ENCODE results near the gene LDB2.

Gene LDB2

DNA sequence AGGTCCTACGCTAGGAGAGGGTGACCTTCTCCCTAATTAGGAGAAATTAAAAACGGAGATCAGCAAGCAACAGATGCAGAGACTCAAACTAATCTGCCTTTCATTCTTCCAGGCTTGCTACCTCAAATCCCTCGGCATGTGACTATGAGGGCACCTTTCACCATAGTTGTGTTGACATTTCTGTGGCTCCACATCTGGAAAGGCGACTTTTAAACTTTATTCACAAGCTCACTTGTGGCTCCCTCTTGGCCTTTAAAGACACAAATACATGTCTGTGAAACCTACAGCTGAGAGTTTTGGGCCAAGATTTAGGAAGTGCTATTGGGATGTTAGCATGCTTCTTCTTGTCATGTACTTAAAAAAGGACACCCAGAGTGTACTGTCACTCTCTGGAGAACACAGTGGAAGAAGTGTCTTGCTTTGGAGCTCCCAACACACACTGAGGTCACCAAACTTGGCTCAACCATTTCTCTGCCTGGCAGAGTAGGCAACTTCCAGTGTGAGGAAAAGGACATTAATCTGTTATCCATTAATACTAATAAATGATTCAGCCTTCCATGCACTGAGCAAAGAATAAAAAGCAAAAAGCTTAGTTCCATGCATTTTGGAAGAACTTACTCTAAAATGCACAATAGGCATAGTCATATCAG lies 60.1 kb downstream of the LDB2 start:
- DNase-seq, result no peak

DNA sequence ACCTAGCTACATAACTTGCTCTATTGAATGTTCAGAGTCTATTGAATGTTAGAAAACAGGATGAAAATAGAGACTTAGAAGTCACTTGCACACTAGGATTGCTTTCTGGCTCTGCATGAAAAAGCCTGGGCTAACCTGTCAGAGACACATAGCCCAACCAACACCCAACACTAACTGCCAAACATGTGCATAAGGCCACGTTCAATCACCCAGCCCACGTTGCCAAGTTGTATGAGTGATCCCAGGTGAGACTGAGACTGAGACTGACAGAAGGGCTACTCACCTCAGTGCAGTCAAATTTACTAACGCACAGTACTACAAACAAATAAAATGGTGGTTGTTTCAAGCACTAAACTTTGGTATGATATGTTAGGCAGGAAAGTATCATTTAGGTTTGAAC lies 61.0 kb downstream of the LDB2 start:
- DNase-seq, result no peak

DNA sequence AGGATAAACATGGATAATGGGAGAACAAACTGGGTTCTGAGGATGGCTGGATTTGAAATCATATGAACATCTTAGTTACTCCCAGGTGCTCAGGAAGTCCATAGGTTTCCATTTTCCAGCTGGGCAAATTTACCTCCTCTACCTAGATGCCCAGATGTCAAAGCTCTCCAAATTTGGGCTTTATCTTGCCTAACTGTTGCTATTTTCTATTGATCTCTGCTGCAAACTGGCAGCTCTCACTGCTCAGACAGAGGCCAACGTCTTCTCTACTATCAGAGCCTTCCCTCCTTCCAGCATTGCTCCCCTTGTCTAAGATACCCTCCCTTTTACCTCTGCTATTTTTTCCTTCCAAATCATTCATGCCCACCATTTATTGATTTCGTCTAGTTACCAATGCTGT lies 62.1 kb downstream of the LDB2 start:
- no peak for DNase-seq

DNA sequence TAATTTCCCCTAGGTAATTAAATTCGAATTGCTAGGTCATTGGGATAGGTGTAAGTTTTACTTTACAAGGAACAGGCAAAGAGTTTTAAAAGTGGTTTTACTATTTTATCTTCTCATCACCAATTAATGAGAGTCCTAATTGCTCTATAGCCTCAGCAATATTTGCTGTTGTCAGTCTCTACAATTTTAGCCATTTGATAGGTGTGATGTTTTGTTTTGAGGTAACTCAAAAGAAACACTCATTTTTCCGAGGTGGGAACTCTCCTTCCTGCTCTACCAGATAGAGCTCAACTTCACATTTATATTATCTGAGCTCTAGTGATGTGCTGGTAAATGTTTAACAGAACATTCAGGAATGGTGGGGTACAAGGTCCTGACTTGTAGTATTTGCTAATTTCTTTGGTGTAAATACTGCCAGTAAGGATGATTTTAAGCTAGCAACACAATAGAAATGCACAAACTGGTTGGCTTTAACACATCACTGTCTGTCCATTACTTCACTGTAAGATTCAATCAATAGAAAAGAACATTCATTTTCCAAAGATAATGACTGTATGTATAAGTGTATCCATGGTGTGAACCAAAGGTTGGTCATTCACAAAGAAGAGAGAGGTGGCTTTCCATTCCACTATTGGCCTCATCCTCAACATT lies 62.7 kb downstream of the LDB2 start:
- no peak for DNase-seq

DNA sequence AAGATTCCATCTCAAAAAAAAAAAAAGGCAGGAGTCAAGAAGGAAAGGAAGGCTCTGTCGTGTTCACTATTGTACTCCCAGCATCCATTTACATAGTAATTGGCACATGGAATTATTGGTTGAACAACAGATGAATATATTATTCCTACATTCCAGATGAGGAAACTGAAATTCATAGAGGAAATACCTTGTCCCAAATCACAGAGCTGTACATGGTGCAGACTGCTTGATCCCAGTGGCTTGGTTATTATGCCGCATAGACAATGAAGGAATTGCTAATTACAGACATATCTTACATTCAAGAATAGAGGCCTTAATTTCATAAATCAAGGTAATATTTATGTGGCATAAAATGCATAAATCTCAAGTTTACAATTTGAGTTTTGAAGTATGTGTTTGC lies 63.6 kb downstream of the LDB2 start:
- no peak for DNase-seq

DNA sequence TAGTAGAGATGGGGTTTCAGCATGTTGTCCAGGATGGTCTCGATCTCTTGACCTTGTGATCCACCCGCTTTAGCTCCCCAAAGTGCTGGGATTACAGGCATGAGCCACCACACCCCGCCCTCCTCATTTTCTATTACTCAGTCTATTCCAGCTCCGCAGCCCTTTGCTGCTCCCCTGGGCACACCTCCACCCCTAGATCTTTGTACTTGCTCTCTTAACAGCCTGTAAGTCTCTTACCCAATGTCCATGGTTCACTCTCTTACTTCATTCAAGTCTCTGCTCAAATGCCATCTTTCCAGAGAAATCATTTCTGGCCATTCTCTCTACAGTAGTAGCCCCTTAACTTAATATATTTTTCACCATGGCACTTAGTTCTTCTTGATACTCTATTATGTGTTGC lies 64.7 kb downstream of the LDB2 start:
- no peak for DNase-seq

DNA sequence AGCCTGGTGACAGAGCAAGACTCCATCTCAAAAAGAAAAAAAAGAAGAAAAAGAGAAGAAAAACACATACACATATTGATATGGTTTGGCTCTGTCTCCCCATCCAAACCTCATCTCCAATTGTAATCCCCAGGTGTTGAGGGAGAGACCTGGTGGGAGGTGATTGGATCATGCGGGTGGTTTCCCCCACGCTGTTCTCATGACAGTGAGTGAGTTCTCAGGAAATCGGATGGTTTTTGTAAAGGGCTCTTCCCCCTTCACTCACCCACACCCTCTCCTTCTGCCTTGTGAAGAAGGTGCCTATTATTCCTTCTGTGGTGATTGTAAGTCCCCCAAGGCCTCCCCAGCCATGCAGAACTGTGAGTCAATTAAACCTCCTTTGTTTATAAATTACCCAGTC lies 68.4 kb downstream of the LDB2 start:
- no peak for DNase-seq

DNA sequence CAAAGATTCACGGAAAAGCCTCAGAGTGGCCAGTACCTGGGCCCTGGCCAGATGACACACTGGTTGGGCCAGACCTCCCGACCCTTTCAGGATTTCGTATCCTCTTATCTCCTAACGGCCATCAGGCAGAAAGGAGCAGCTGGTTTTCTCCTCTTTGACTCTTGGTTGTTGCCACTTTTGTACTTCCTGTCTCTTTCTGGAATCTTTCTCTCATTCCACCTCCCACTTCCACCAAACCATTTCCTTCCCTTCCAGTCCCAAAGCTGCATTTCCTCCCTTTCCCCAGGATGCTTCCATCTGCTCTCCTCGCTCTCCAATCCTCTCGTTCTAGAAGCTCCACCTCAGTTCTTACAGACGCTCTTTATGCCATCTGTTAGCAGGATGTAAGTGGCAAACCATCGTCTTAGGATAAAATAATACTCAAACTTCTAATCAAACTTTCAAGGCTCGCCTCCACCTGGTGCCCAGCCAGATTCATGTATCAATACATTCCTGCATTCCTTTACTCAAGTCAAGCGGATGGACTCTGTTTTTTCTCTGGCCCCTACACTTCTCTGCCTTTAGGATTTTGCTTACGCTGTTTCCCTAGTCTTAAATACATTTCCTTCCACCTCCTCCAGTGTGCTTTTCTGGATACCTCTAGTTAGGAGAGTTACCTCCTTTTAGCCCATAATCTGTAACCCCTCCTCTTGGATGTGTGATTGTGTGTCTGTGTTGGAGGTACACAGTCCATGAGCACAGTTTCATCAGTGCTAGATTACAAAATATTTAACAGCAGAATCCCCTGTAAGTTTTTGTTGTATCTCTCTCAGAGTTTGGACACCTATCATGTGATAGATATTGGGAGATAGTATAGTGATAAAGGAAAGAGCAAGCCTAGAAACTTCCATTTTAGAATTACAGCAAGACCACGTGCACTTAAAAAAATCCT lies 70.4 kb downstream of the LDB2 start:
- no peak for DNase-seq

DNA sequence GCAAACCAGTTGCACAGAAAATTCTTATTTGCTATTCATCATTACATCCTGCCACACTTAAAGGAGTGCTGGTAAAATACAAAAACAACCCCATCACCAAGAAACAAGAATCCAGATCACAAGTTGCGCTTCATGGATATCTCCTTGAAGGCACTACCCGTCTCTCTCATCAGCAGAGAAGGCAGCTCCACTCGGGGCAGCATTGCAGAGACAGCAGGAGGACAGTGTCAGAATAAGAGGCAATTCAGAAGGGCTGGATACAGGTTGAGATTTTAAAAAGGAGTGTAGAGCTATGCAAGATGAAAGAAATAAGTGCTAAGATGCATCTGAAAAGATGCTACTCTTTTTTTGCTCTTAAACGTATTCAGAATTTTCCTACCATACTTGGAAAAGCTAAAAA lies 71.4 kb downstream of the LDB2 start:
- no peak for DNase-seq

DNA sequence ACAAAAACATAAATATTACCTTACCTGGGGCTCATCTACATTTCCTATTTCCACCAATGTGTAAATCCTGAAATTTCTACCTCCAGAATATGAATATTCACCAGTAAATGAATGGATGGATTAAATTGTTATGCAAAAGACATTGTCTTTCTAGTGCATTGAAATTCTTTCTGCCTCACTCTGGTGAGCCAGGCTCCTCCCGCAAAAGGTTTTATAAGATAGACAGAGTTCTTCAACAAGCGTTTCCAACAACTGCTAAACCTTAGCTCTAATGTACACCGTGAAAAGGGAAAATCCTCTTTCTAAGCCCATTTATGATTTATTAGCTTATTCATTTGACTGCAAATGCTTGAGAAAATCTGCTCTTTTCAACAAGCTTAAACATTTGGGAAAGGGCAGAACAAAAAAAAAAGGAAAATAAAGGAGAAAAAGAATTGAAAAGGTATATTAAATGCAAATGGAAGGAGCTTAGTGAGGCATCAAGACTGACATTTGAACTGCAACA lies 72.0 kb downstream of the LDB2 start:
- no peak for DNase-seq

DNA sequence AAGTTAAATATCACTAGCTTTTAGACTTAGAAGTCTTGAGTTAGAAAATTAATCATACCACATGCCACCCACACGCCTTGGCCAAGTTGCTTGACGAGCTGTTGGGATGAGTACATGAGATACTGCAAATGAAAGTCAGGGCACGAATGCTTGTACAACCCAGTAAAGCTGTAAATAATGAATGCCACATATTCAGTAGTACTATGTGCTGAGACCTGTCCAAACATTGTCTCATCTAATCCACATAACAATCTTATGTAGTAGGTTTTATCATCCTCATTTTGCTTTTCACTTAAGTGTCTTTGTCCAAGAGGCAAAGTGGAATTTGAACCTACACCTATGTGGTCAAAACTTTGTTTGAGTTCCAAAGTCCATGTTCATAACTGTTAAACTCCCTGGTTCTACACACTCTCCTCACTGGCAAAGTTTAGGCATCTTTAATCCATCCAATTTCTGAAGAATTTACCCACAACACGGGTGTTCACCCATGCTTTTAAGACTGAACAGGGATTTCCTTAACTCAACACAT lies 74.1 kb downstream of the LDB2 start:
- no peak for DNase-seq

DNA sequence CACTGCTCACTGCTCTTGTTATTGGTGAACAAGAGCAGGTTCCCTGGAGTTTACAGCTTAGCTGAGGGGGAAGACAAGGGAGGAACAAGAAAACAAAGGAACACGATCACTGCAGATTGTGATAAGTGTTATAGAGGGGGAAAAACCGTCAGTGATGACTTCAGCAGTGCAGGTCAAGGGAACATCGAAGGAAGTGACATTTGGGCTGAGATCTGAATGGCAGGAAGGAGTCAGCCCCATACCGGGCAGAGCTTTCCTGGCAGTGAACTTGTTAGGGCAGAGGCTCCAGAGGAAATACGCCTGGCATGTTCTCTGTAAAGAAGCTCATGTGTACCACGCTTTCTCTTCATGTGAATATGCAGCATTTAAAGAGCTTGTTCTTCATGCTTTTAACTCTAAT lies 78.1 kb downstream of the LDB2 start:
- no peak for DNase-seq

DNA sequence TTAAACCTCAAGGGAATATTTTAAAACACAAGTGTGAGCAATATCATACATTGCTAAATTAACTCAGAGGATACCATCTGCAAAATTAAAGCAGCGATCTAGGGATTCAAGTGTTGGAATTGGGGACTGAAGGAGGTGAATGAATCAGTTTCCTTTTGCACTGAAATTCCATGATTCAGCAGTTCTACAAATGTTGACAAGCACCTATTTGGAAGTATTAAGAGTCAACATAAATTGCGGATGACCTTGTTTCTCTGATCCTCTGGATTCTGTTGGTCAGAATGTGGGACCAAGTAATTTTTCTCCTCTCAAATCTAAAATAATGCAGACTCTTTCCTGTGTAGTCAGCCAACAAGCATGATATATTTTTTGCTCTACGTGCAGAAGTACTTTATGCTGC lies 78.8 kb downstream of the LDB2 start:
- no peak for DNase-seq

DNA sequence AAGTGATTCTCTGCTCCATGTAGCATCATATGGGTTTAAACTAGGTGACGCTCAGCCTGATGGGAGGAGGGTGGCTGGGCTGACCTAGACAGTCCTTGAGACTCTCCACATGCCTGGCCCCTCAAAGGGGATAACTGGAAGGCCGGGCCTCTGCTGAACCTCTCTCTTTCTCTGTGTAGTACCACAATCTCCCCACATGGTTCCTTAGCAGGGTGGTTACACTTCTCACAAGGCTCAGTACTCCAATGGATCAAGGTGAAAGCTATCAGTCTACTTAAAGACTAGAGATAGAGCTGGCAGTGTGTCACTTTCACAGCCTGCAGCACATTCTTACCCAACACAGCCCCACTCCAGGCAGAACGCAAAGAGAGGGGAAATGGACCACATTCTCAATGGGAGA lies 80.4 kb downstream of the LDB2 start:
- DNase-seq, result no peak

DNA sequence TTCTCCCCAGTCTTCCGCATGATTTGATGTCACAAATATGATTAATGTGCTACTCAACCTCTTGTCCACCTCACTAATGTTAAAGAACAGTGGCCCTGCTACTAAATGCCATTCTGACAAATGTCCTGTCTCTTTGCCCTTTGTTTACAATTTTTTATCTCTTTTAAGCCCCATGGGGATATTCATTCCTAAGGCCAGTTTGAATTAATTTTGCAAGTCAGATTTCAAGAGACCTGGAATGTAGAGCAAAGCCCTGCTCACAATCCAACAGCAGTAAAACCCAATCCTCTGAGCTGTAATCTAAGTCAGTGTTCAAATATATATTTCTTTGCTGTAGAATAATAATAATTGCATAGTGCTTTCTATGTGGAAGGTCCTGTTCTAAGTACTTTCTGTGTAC lies 81.2 kb downstream of the LDB2 start:
- no peak for DNase-seq

DNA sequence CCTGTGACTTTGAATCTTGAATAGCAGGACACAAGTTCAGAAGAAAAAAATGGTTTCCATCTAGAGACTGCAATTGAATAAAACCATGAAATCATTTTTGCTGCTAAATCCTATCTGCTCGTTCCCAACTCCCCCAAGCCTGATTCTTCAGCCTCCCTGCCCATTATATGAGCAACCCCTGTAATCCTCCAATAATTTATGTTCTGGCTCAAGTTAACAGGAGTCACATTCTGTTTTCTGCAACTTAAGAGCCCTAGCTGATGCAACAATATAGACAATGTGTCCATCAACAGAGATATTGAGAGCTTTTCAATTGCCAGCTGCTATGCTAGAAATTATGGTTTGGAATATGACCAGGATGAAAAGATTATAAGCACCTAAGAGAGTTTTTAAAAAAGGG lies 84.1 kb downstream of the LDB2 start:
- no peak for DNase-seq

DNA sequence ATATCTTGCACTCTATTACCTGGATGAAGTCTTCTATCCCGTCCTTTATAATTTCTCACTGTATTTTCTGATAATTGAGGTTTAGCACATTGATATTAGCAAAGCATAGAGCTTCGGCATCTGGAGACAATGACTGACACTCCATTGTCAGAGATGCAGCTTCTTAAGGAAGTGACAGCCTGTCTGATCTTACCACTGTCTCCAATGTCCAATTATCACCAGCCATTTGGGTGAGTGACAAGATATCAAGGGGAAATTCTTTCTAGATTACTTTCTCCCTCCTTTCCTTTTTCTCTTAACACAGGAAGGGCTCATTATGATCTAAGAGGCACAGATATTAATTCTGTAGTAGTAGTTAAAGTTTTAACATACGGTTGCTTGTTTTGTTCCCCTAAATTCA lies 86.4 kb downstream of the LDB2 start:
- DNase-seq, result no peak

DNA sequence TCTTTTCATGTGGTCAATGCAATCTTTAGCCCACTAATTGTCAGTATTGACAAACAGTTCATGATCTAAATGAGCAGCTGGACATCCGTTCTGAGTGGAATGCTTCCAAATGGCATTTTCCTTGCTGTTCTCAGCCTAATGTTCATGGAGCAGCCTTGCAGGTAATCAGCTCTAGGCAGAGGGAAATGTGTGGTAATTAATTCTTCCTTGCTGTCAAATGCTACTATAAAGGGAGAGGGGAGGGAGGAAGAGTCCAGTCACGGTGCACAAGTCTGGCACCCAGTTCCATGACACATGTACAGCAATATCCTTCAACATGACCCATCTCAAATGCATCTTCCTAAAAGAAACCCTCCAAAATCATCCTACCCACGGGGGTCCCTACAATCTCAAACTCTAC lies 88.5 kb downstream of the LDB2 start:
- no peak for DNase-seq

DNA sequence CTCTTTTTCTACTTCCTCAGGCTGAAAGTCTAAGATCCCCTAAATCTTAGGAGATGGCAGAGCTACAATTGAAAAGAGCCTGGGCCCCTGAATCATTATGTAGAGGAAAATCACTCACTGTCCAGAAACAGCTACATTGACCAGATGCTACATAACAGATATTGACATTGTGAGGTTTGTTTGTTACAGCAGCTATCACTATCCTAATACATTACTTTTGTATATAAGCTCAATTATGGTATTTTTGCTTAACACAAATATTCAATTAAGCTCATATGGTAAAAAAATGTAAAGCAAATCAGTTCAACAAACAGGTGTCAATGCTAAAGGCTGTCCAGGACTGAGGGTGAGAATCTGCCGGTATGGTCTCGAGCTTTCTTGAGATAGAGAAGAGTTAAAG lies 89.4 kb downstream of the LDB2 start:
- DNase-seq, result no peak

DNA sequence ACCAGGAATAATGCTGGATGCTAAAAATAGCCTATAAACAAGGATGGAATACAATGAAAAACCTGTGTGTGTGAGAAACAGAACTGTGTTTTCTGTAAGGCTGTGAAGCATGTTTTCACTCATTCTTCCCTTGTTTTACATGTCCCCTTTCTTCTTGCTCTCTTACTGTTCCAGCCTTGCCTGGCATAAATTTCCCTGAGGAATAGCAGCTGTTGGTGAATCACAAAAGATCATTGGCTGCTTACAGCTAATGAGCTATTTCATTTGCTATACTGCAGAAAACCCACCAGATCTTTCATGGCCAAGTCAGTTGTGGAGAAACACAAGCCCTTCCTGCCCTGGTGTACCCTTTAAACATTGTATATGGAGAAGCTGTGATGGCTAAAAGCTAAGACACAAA lies 91.1 kb downstream of the LDB2 start:
- DNase-seq, result no peak

DNA sequence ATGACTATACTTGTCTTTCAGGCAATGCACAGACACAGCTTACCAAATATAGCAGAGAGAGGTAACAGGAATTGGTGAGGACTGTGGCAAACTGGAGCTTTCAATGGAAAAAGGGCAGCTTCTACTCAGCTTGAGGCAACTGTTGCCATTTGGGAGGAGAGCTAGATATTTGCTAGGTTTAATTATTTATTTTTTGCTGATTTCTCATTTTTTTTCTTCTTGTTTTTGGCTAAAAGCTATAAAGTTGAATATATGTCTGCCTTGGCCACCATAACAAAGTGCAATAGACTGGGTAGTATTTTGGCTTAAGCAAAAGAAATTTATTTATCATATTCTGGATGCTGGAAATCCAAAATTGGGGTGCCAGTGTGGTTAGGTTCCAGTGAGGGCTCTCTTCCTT lies 93.9 kb downstream of the LDB2 start:
- DNase-seq, result no peak

DNA sequence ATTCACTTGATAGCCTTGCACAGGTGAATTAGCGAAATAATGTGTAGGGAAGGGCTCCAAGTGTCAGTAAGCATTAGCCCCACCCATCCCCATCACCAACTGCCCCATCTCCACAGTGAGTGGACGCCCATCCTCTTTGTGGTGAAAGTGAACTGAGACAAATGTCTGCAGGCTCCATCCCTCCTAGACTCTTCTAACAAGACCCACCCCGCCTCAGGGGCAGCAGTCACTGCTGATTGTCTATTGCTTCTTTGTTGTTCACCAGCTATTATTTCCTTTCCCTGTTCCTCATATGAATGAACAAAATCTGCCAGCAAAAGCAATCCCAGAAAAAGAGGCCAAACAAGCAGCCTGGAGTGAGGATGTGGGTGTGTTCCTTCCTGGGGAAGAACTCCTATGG lies 96.4 kb downstream of the LDB2 start:
- DNase-seq, result no peak

DNA sequence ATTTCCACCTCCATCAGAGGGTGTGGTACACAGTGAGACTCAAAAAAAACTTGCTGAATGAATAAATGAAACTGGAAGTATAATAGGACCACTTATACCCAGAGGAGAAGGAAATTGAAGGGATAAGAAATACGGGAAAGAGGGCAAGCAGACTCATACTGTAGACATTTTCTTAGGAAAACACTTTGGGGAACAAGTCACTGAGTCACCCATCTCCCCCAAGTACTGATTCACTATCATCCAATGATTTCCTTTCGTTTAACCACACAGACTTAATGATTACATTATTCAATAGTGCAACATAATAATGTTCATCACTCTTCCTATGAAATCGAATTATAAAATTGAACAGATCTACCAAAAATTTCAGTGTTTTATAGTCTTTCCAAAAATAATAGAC lies 97.1 kb downstream of the LDB2 start:
- no peak for DNase-seq

Measured in NCI-H1092 treated with DMSO at 0.1 percent for 48 hours (cell line).